GM18507 (cell line): ENCODE data around the gene ATP10D.

Experiments used
- DNase-seq: peaks from one replicate; pipeline ENCODE4 v3.0.0; 2011; ENCODE audit warnings: low read depth; ENCODE audit not compliant: insufficient read length; ENCODE audit errors: extremely low spot score
- FAIRE-seq: peaks from 2 replicates; lab custom pipeline; 2011; peaks lifted over from hg19 to GRCh38; lab: Jason Lieb, UNC

ATP10D gene

DNA sequence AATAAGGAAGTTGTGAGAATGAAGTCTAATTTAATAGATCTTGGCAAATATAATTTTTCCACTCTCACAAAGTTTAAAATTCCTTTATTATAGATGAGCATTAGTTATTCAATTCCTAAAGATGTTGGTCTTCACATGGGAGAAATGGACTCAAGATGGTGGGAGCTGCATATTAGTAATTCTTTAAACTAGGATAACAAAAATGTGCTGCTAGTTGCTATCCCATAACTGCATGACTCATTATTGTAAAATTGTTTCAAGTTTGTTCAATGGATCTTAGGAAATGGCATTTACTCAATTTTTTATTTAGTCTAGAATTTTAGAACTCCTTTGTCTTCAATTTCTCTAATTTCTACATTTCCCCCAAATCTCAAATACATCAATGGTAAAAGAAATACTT is 155.8 kb downstream of the ATP10D start:
- FAIRE-seq (no peak), DNase-seq (no peak)

- FAIRE-seq (no peak), DNase-seq (no peak)
Observed at GRCh38 chr4:47641755-47642154, 156.7 kb downstream of the ATP10D start.

DNA sequence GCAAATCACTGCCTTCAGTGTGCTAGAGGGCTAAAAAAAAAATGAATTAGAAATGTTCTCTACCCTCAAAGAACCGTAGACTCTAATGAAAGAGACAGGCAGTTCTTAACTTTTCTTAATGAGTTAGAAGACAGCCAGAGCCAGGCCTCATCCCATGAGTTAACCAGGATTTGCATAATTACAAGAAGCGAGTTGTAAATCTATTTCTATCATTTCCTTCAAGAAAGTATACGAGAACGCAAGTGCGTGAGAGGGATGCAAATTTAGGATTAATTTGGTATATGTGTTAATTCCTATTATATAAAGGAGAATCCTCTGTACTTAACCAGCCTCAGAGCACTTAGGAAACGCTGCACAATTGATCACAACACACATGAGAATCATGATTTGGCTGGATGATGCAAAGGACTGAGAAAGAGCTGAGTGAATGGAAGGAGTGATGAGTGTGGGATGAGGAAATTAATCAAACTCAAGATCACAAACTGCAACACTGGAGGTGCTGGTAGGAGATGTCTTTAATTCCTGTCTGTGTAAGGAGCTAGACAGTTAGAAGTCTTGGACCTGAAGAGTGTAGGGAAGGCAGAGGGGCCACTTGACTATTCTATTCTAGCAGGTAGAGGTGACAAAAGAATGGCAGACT is 157.2 kb downstream of the ATP10D start:
- DNase-seq = no peak
- FAIRE-seq = no peak
